Neural cell (in vitro differentiated cells): Measurements from ENCODE around the gene TACC2. TPM values are rescaled to one million over a fixed set of nuclear protein-coding genes. Genes with fewer than 3 reads are reported as not detected.

Experiments used
- H2AFZ ChIP-seq: fragments of 200-600, 300-800 bp; sonication (generic), shearing (Covaris generic); 2 replicates; pipeline ENCODE4 v1.6.0; 2014; ENCODE audit warnings: low read depth, mild to moderate bottlenecking, antibody characterized with exemption, low read length, moderate library complexity
- H3F3A ChIP-seq: fragments of 200-600 bp; shearing (Covaris generic); 2 replicates; pipeline ENCODE4 v1.6.1; 2016; ENCODE audit warnings: mild to moderate bottlenecking, moderate library complexity, mixed read lengths, antibody characterized with exemption, low read length; ENCODE audit not compliant: insufficient read depth, poor library complexity, severe bottlenecking
- H3K27ac ChIP-seq: fragments of 200-600, 300-800 bp; sonication (generic), shearing (Covaris generic); 2 replicates; pipeline ENCODE4 v1.5.1; 2014; ENCODE audit warnings: mild to moderate bottlenecking, low read length, moderate library complexity
- H3K27me3 ChIP-seq: fragments of 300-800, 200-600 bp; sonication (generic), shearing (Covaris generic); 2 replicates; pipeline ENCODE4 v1.6.0; 2014; ENCODE audit warnings: mild to moderate bottlenecking, low read depth, low read length, moderate library complexity; ENCODE audit not compliant: insufficient read depth
- H3K36me3 ChIP-seq: fragments of 300-800, 200-600 bp; sonication (generic), shearing (Covaris generic); 2 replicates; pipeline ENCODE4 v1.5.1; 2014; ENCODE audit warnings: mild to moderate bottlenecking, antibody characterized with exemption, low read length, moderate library complexity; ENCODE audit not compliant: insufficient read depth
- H3K4me2 ChIP-seq: fragments of 300-800, 200-600 bp; sonication (generic), shearing (Covaris generic); 2 replicates; pipeline ENCODE4 v1.6.0; 2014; ENCODE audit warnings: mild to moderate bottlenecking, low read length
- H3K4me3 ChIP-seq: fragments of 300-800, 200-600 bp; sonication (generic), shearing (Covaris generic); 2 replicates; pipeline ENCODE4 v1.5.1; 2014; ENCODE audit warnings: mild to moderate bottlenecking, low read length, moderate library complexity
- H3K79me2 ChIP-seq: fragments of 200-600 bp; shearing (Covaris generic); replicated peaks from 2 replicates; pipeline ENCODE4 v1.6.0; 2014; ENCODE audit warnings: mild to moderate bottlenecking, low read length, moderate library complexity; ENCODE audit not compliant: insufficient read depth
- H3K9ac ChIP-seq: fragments of 300-800, 200-600 bp; sonication (generic), shearing (Covaris generic); 2 replicates; pipeline ENCODE4 v1.6.1; 2016; ENCODE audit warnings: mild to moderate bottlenecking, low read length, mixed read lengths
- H3K9me2 ChIP-seq: fragments of 200-600 bp; shearing (Covaris generic); 2 replicates; pipeline ENCODE4 v1.6.1; 2016; ENCODE audit warnings: mild to moderate bottlenecking, low read length, mixed read lengths; ENCODE audit not compliant: insufficient read depth
- H3K9me3 ChIP-seq: fragments of 200-600, 300-800 bp; sonication (generic), shearing (Covaris generic); 2 replicates; pipeline ENCODE4 v1.6.1; 2016; ENCODE audit warnings: mild to moderate bottlenecking, mixed run types, low read length, moderate library complexity, mixed read lengths
- H4K20me1 ChIP-seq: fragments of 200-600 bp; shearing (Covaris generic); 2 replicates; pipeline ENCODE4 v1.6.1; 2016; ENCODE audit warnings: mild to moderate bottlenecking, mixed run types; ENCODE audit not compliant: insufficient read depth
- EP300 ChIP-seq: fragments of 450-650 bp; conservative IDR thresholded peaks from 2 replicates; pipeline ENCODE4 v1.6.1; 2014; ENCODE audit warnings: antibody characterized with exemption, mild to moderate bottlenecking, moderate library complexity; ENCODE audit not compliant: poor library complexity, severe bottlenecking
- EZH2 ChIP-seq: fragments of 200-600, 300-800 bp; shearing (Covaris generic), sonication (generic); IDR thresholded peaks from 2 replicates; pipeline ENCODE4 v1.6.1; 2014; ENCODE audit warnings: antibody characterized with exemption, low read length, borderline replicate concordance, mild to moderate bottlenecking; ENCODE audit not compliant: insufficient read depth, poor library complexity, severe bottlenecking
- MXI1 ChIP-seq: fragments of 450-650 bp; conservative IDR thresholded peaks from 2 replicates; pipeline ENCODE4 v1.6.1; 2014; ENCODE audit warnings: antibody characterized with exemption, mild to moderate bottlenecking; ENCODE audit not compliant: poor library complexity, severe bottlenecking
- POLR2AphosphoS5 ChIP-seq: IDR thresholded peaks from 2 replicates; pipeline ENCODE4 v1.6.1; 2012
- RAD21 ChIP-seq: fragments of 450-650 bp; conservative IDR thresholded peaks from 2 replicates; pipeline ENCODE4 v1.6.1; 2014; ENCODE audit warnings: antibody characterized with exemption, mild to moderate bottlenecking, moderate library complexity
- SMC3 ChIP-seq: fragments of 450-650 bp; conservative IDR thresholded peaks from 2 replicates; pipeline ENCODE4 v1.6.1; 2014; ENCODE audit warnings: antibody characterized with exemption, mild to moderate bottlenecking, moderate library complexity; ENCODE audit not compliant: poor library complexity
- TAF1 ChIP-seq: IDR thresholded peaks from 2 replicates; pipeline ENCODE4 v1.6.1; 2012; ENCODE audit warnings: low read depth
- polyA plus RNA-seq: library from polyadenylated mRNA; depleted of rRNA; stranded (reverse); fragments of >200 nt; gene quantifications from 2 replicates; pipeline ENCODE4 v1.2.3, GENCODE V29; 2014
- TF ChIP-seq, protein P1 (sequence below): IDR thresholded peaks from 2 replicates; pipeline ENCODE4 v1.6.1; 2012; ENCODE audit warnings: borderline replicate concordance
- TF ChIP-seq, protein P2 (sequence below): fragments of 450-650 bp; IDR thresholded peaks from 2 replicates; pipeline ENCODE4 v1.5.1; 2014; ENCODE audit warnings: antibody characterized with exemption, mild to moderate bottlenecking, moderate library complexity; ENCODE audit not compliant: poor library complexity, severe bottlenecking

The TACC2 gene
- polyA plus RNA-seq, 1 donor from 2014 or later, result 17.6 TPM

- TF ChIP-seq EZH2 (no peak), SMC3 (no peak), RAD21 (no peak), TAF1 (no peak), POLR2AphosphoS5 (no peak), MXI1 (no peak), EP300 (no peak)
- TF ChIP-seq, protein P1, sequence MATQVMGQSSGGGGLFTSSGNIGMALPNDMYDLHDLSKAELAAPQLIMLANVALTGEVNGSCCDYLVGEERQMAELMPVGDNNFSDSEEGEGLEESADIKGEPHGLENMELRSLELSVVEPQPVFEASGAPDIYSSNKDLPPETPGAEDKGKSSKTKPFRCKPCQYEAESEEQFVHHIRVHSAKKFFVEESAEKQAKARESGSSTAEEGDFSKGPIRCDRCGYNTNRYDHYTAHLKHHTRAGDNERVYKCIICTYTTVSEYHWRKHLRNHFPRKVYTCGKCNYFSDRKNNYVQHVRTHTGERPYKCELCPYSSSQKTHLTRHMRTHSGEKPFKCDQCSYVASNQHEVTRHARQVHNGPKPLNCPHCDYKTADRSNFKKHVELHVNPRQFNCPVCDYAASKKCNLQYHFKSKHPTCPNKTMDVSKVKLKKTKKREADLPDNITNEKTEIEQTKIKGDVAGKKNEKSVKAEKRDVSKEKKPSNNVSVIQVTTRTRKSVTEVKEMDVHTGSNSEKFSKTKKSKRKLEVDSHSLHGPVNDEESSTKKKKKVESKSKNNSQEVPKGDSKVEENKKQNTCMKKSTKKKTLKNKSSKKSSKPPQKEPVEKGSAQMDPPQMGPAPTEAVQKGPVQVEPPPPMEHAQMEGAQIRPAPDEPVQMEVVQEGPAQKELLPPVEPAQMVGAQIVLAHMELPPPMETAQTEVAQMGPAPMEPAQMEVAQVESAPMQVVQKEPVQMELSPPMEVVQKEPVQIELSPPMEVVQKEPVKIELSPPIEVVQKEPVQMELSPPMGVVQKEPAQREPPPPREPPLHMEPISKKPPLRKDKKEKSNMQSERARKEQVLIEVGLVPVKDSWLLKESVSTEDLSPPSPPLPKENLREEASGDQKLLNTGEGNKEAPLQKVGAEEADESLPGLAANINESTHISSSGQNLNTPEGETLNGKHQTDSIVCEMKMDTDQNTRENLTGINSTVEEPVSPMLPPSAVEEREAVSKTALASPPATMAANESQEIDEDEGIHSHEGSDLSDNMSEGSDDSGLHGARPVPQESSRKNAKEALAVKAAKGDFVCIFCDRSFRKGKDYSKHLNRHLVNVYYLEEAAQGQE, result no peak
- TF ChIP-seq, protein P2, sequence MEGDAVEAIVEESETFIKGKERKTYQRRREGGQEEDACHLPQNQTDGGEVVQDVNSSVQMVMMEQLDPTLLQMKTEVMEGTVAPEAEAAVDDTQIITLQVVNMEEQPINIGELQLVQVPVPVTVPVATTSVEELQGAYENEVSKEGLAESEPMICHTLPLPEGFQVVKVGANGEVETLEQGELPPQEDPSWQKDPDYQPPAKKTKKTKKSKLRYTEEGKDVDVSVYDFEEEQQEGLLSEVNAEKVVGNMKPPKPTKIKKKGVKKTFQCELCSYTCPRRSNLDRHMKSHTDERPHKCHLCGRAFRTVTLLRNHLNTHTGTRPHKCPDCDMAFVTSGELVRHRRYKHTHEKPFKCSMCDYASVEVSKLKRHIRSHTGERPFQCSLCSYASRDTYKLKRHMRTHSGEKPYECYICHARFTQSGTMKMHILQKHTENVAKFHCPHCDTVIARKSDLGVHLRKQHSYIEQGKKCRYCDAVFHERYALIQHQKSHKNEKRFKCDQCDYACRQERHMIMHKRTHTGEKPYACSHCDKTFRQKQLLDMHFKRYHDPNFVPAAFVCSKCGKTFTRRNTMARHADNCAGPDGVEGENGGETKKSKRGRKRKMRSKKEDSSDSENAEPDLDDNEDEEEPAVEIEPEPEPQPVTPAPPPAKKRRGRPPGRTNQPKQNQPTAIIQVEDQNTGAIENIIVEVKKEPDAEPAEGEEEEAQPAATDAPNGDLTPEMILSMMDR, result no peak
- Histone ChIP-seq H3F3A (no peaks in the 10 kb centered on the region), H3K79me2 (no peaks in the 10 kb centered on the region), H3K4me2 (no peak overlapping the region), H3K27ac (no peak overlapping the region), H3K9me3 (no peaks in the 10 kb centered on the region), H3K36me3 (no peaks in the 10 kb centered on the region), H2AFZ (no peak overlapping the region), H3K9ac (no peak overlapping the region), H3K4me3 (no peak overlapping the region), H3K9me2 (no peaks in the 10 kb centered on the region), H3K27me3 (no peaks in the 10 kb centered on the region), H4K20me1 (no peaks in the 10 kb centered on the region)
These were observed 134.2 kb downstream of the TACC2 start for GRCh38 chr10:122123186-122123585.

GRCh38 chr10:122124342-122124741, 135.4 kb downstream of the TACC2 start:
- Histone ChIP-seq H3K9me3 (no peaks in the 10 kb centered on the region), H3K9me2 (no peaks in the 10 kb centered on the region), H3F3A (no peaks in the 10 kb centered on the region), H3K4me2 (no peak overlapping the region), H3K27ac (no peak overlapping the region), H3K27me3 (no peaks in the 10 kb centered on the region), H4K20me1 (no peaks in the 10 kb centered on the region), H3K9ac (no peak overlapping the region), H3K4me3 (no peak overlapping the region), H2AFZ (no peak overlapping the region), H3K79me2 (no peaks in the 10 kb centered on the region), H3K36me3 (no peaks in the 10 kb centered on the region)
- TF ChIP-seq EP300, result no peak
- TF ChIP-seq RAD21, result no peak
- TF ChIP-seq, protein P2, result no peak
- TF ChIP-seq POLR2AphosphoS5, result no peak
- no peak for TF ChIP-seq TAF1
- TF ChIP-seq, protein P1, result no peak
- no peak for TF ChIP-seq SMC3
- TF ChIP-seq EZH2, result no peak
- TF ChIP-seq MXI1, result no peak
